ENCODE measurements around the gene TGFBR3.

GRCh38 chr1:91925644-91926435 is 39.9 kb upstream of the TGFBR3 start:
- TF ChIP-seq CTCF (IDR thresholded peaks at IDR 0.05; ENCODE audit: insufficient read depth, low read length, poor library complexity, severe bottlenecking) (no peak), EZH2phosphoT487 (conservative IDR thresholded peaks at IDR 0.05; ENCODE audit: low read length) (no peak)
